Endothelial cell of umbilical vein (primary cell): Measurements from ENCODE around the gene MPZL3. TPM values are rescaled to one million over a fixed set of nuclear protein-coding genes. Genes with fewer than 3 reads are reported as not detected.

Source experiments
- BruUV-seq: library from RNA; stranded (reverse); fragments of 400-500 nt; replicated peaks from 2 replicates; lab custom pipeline; 2021; lab: Mats Ljungman, UMichigan
- CTCF ChIA-PET: fragments of 300-600, 350-600 bp; sonication (Branson Sonifier 250); formaldehyde crosslinking; loops from one replicate; lab custom pipeline; 2021; ENCODE audit warnings: antibody characterized with exemption, inconsistent platforms; lab: Charles Lee
- POLR2A ChIA-PET: fragments of 300-600, 350-600 bp; sonication (Branson Sonifier 250); formaldehyde crosslinking; loops from one replicate; lab custom pipeline; 2021; ENCODE audit warnings: antibody characterized with exemption, inconsistent platforms; lab: Charles Lee
- DNase-seq: peaks from one replicate; pipeline ENCODE4 v3.0.0-alpha.2; 2011; ENCODE audit warnings: low read depth, low spot score
- FAIRE-seq: peaks from 2 replicates; lab custom pipeline; 2011; peaks lifted over from hg19 to GRCh38; lab: Jason Lieb, UNC
- H2AFZ ChIP-seq: 2 replicates; pipeline ENCODE4 v1.6.0; 2012; ENCODE audit warnings: low read depth, low read length, control low read depth, inconsistent platforms
- H3K27ac ChIP-seq: 2 replicates; pipeline ENCODE4 v1.5.1; 2011; ENCODE audit warnings: low read depth, mild to moderate bottlenecking, control low read depth, low read length, moderate library complexity; ENCODE audit not compliant: insufficient read depth
- H3K27me3 ChIP-seq, 2 experiments: 2 replicates each; pipeline versions ENCODE4 v1.6.0 to v1.6.1; 2011; ENCODE audit warnings: low read length in 2 of 2, mixed read lengths in 1 of 2; ENCODE audit not compliant: control insufficient read depth in 2 of 2, insufficient read depth in 2 of 2
- H3K36me3 ChIP-seq, 2 experiments: 2 replicates in 1 of 2; 3 replicates in 1 of 2; pipeline ENCODE4 v1.5.1; 2011; ENCODE audit warnings: low read length in 2 of 2, mild to moderate bottlenecking in 1 of 2, moderate library complexity in 1 of 2; ENCODE audit not compliant: control insufficient read depth in 2 of 2, insufficient read depth in 2 of 2; ENCODE audit errors: extremely low read depth in 1 of 2
- H3K4me1 ChIP-seq: 3 replicates; pipeline ENCODE4 v1.5.1; 2011; ENCODE audit warnings: mild to moderate bottlenecking, low read length; ENCODE audit not compliant: control insufficient read depth, insufficient read depth; ENCODE audit errors: extremely low read depth
- H3K4me2 ChIP-seq: 2 replicates; pipeline ENCODE4 v1.6.1; 2011; ENCODE audit warnings: low read length, control low read depth, mixed read lengths; ENCODE audit not compliant: insufficient read depth
- H3K4me3 ChIP-seq, 3 experiments: fragments of 200-600 bp in 1 of 3; sonication (generic), shearing (Covaris generic) in 1 of 3; replicated peaks in 1 of 3; 2 replicates each; pipeline ENCODE4 v1.5.1; 2011 to 2016; ENCODE audit warnings: control low read depth in 3 of 3, low read length in 3 of 3, mild to moderate bottlenecking in 2 of 3, inconsistent platforms in 1 of 3, low read depth in 1 of 3, moderate library complexity in 1 of 3; ENCODE audit not compliant: insufficient read depth in 1 of 3
- H3K79me2 ChIP-seq: 2 replicates; pipeline ENCODE4 v1.6.0; 2012; ENCODE audit warnings: low read length, inconsistent platforms; ENCODE audit not compliant: control insufficient read depth, insufficient read depth
- H3K9ac ChIP-seq: replicated peaks from 2 replicates; pipeline ENCODE3; 2011; ENCODE audit warnings: low read length, control low read depth; ENCODE audit not compliant: insufficient read depth; ENCODE audit errors: extremely low read depth
- H3K9me1 ChIP-seq: replicated peaks from 3 replicates; pipeline ENCODE4 v1.6.0; 2011; ENCODE audit warnings: mild to moderate bottlenecking, low read length; ENCODE audit not compliant: control insufficient read depth, insufficient read depth; ENCODE audit errors: extremely low read depth
- H3K9me3 ChIP-seq: replicated peaks from 2 replicates; pipeline ENCODE4 v1.5.1; 2012; ENCODE audit warnings: low read length, inconsistent platforms; ENCODE audit not compliant: control insufficient read depth, insufficient read depth
- H4K20me1 ChIP-seq: replicated peaks from 2 replicates; pipeline ENCODE3; 2011; ENCODE audit warnings: mild to moderate bottlenecking, low read length; ENCODE audit not compliant: control insufficient read depth, insufficient read depth; ENCODE audit errors: extremely low read depth
- EZH2 ChIP-seq: IDR thresholded peaks from 2 replicates; pipeline ENCODE4 v1.6.1; 2012; ENCODE audit warnings: borderline replicate concordance, low read depth, mild to moderate bottlenecking, moderate library complexity, low read length, inconsistent platforms; ENCODE audit not compliant: severe bottlenecking
- FOS ChIP-seq: IDR thresholded peaks from 2 replicates; pipeline ENCODE4 v1.6.1; 2011; ENCODE audit warnings: mild to moderate bottlenecking, low read length, moderate library complexity, borderline replicate concordance; ENCODE audit not compliant: insufficient read depth
- GATA2 ChIP-seq: IDR thresholded peaks from 2 replicates; pipeline ENCODE4 v1.7.0; 2011; ENCODE audit warnings: low read depth, mild to moderate bottlenecking, moderate library complexity, mixed read lengths, low read length; ENCODE audit not compliant: insufficient read length, insufficient read depth
- JUN ChIP-seq: IDR thresholded peaks from 2 replicates; pipeline ENCODE4 v1.6.1; 2011; ENCODE audit warnings: borderline replicate concordance, low read depth; ENCODE audit not compliant: insufficient read length, insufficient read depth
- MAX ChIP-seq: IDR thresholded peaks from 2 replicates; pipeline ENCODE4 v1.6.1; 2011; ENCODE audit not compliant: insufficient read depth, insufficient read length
- MYC ChIP-seq: IDR thresholded peaks from one replicate; pipeline ENCODE4 v1.6.1; 2011; ENCODE audit warnings: mild to moderate bottlenecking, low read depth, low read length
- POLR2A ChIP-seq: IDR thresholded peaks from 2 replicates; pipeline ENCODE4 v1.6.1; 2012; ENCODE audit warnings: low read depth, mild to moderate bottlenecking, control low read depth, low read length
- POLR2AphosphoS5 ChIP-seq: IDR thresholded peaks from 2 replicates; pipeline ENCODE4 v1.6.1; 2012; ENCODE audit warnings: low read depth, mild to moderate bottlenecking, control low read depth, low read length, moderate library complexity; ENCODE audit not compliant: insufficient read depth
- dilution Hi-C: fragments of 300-500 bp; cut with MboI; formaldehyde crosslinking; loops from one replicate; pipeline ENCODE4 v1.15.0; 2019; ENCODE audit warnings: low sequenced_read_pairs; ENCODE audit not compliant: extremely low pct_ligation_motif_present
- intact Hi-C: fragments of 100-400 bp; cut with micrococcal nuclease; formaldehyde crosslinking; loops from one replicate; pipeline ENCODE4 v1.10.0; 2022
- polyA plus RNA-seq, 4 experiments: library from polyadenylated mRNA; depleted of rRNA in 3 of 4; stranded (reverse) in 3 of 4; unstranded in 1 of 4; fragments of >200 nt; gene quantifications; 2 replicates each; pipeline versions ENCODE4 v1.2.1 to v1.2.3, GENCODE V29; 2011 to 2012; ENCODE audit warnings: missing spikeins in 1 of 4
- total RNA-seq: library from RNA; stranded (reverse); gene quantifications from 2 replicates; pipeline ENCODE4 v1.2.3, GENCODE V29; 2021
- TF ChIP-seq, protein P1 (sequence below), 2 donors: IDR thresholded peaks; 1 replicate in 1 of 2; 2 replicates in 1 of 2; pipeline ENCODE4 v1.5.1; 2011; ENCODE audit warnings: low read length in 2 of 2, mild to moderate bottlenecking in 2 of 2, moderate library complexity in 2 of 2, control low read depth in 1 of 2, inconsistent platforms in 1 of 2, low read depth in 1 of 2; ENCODE audit not compliant: insufficient read depth in 1 of 2; ENCODE audit errors: extremely low read depth in 1 of 2

MPZL3 gene
- total and polyA plus RNA-seq, 2 donors (not counting 3 experiments of a cell fraction or from before 2014, with no cell fraction given): 2.5 to 7.1 TPM

DNA sequence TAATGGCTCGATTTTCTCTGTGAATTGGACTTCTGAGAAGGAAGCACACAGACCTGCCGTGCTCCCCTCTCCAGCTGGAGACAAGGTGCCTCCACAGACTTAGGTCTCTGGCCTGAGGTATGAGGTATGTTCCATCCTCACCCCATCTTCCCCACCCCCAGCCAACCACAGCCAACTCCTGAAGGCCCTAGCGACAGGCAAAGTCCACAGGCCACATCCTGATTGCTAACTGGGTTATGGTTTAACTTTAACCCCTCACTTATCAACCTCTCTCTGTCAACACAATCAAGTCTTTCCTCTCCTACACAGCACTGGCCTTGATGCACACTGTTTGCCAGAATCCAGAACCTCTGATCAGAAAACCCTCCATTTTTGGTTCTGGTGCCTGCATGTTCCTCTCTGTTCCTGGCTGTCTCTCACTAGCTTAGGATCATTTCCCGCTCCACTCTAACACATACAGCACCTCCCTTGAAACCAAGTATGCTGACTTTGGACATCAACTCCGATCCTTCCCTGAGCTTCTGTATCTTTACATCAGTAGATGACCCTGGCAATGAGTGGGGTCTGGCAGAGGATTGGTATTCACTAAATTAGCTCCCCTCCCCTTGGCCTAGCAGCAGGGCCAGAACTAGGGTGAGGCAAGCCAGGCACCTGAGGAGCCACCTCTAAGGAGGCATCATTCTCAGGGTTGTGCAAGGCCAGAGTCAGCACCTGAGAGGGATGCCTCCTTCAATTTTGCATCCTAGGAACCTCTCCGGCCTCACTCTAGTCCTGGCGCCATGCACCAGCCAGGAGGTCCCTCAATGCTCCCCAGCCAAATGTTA, 49.4 kb downstream of the MPZL3 start:
- Histone ChIP-seq H4K20me1 (no peaks in the 10 kb centered on the region), H3K27me3 (no peaks in the 10 kb centered on the region), H3K4me1 (peaks cover 15% of the 10 kb centered on the region), H3K4me2 (no peak overlapping the region), H3K9me1 (no peaks in the 10 kb centered on the region), H3K4me3 (no peak overlapping the region), H2AFZ (no peak overlapping the region), H3K9ac (no peak overlapping the region), H3K79me2 (no peaks in the 10 kb centered on the region), H3K9me3 (no peaks in the 10 kb centered on the region), H3K36me3 (no peaks in the 10 kb centered on the region), H3K27ac (no peak overlapping the region)
- POLR2A ChIA-PET: interaction anchor here (0.5 kb wide), 1 partner anchor 675 kb away, joined by 5 read pairs; no protein-coding TSS in a partner anchor
- no peak for DNase-seq
- CTCF ChIA-PET: interaction anchor here (0.7 to 1.9 kb wide), 7 partner anchors 9 to 92 kb away, joined by 3 to 6 read pairs (median 4); partner anchors contain the start of gene MPZL2
- intact Hi-C loops (no loop called here), dilution Hi-C loops (no loop called here)
- no peak for FAIRE-seq
- no TSS peak for BruUV-seq
- no peak for TF ChIP-seq POLR2A
- no peak for TF ChIP-seq MYC
- TF ChIP-seq EZH2: no peak
- TF ChIP-seq POLR2AphosphoS5: no peak
- TF ChIP-seq JUN: no peak
- TF ChIP-seq, protein P1, sequence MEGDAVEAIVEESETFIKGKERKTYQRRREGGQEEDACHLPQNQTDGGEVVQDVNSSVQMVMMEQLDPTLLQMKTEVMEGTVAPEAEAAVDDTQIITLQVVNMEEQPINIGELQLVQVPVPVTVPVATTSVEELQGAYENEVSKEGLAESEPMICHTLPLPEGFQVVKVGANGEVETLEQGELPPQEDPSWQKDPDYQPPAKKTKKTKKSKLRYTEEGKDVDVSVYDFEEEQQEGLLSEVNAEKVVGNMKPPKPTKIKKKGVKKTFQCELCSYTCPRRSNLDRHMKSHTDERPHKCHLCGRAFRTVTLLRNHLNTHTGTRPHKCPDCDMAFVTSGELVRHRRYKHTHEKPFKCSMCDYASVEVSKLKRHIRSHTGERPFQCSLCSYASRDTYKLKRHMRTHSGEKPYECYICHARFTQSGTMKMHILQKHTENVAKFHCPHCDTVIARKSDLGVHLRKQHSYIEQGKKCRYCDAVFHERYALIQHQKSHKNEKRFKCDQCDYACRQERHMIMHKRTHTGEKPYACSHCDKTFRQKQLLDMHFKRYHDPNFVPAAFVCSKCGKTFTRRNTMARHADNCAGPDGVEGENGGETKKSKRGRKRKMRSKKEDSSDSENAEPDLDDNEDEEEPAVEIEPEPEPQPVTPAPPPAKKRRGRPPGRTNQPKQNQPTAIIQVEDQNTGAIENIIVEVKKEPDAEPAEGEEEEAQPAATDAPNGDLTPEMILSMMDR (IDR thresholded peaks at IDR 0.05; ENCODE audit: extremely low read depth in 1 of 2, insufficient read depth in 1 of 2, low read depth in 1 of 2, low read length in 2 of 2): no peak
- TF ChIP-seq MAX: no peak
- TF ChIP-seq FOS: no peak
- no peak for TF ChIP-seq GATA2
